GM12874 (cell line): ENCODE results near the gene PDE2A.

ENCODE experiments used
- TF ChIP-seq, protein P1 (sequence below): IDR thresholded peaks from 2 replicates; pipeline ENCODE4 v1.5.1; 2011; ENCODE audit warnings: low read depth, mild to moderate bottlenecking, control low read depth, low read length, moderate library complexity; ENCODE audit not compliant: insufficient read depth

Gene PDE2A

DNA sequence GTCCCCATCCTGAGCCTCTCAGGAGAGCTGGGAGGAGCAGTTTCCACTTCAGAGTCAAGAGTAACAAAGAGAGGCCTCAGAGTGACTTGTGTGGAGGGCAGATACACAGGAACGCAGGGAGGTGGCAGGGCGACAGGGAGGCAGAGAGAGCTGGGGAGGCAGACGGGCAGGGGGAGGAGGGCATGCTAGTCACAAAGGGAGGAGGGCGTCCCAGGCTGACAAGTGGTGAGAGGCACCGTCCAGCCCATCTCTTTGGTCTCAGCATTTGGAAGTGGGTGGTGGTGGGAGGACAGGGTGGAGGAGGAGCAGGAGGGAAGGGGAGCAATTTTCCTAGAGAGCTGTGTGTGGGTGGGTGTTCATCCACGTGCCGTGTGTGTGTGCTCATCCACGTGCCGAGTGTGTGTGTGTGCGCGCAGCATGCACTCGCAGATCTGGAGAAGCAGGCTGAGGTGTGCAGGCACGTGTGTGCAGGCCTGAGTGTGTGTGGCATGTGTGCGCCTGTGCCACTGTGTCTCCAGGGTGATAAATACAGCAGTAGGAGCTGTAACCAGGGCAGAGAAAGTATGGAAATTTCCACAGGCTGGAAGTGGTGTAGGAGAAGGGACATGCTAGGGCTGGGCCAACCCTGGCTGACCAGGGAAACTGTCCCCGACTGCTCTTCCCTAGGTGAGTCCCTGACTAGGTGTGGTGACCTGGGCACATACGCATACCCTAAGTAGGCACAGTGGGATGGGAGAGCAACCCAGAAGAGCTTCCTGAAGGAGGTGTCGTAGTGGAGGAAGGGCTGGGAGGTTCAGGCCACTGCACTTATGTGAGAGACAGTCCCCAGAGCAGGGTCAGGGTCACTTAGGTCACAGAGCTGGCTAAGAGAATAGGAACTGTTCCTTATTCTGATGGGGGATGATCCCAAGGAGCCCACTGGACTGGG is 7.3 kb upstream of the PDE2A start:
- TF ChIP-seq, protein P1, sequence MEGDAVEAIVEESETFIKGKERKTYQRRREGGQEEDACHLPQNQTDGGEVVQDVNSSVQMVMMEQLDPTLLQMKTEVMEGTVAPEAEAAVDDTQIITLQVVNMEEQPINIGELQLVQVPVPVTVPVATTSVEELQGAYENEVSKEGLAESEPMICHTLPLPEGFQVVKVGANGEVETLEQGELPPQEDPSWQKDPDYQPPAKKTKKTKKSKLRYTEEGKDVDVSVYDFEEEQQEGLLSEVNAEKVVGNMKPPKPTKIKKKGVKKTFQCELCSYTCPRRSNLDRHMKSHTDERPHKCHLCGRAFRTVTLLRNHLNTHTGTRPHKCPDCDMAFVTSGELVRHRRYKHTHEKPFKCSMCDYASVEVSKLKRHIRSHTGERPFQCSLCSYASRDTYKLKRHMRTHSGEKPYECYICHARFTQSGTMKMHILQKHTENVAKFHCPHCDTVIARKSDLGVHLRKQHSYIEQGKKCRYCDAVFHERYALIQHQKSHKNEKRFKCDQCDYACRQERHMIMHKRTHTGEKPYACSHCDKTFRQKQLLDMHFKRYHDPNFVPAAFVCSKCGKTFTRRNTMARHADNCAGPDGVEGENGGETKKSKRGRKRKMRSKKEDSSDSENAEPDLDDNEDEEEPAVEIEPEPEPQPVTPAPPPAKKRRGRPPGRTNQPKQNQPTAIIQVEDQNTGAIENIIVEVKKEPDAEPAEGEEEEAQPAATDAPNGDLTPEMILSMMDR: no peak

DNA sequence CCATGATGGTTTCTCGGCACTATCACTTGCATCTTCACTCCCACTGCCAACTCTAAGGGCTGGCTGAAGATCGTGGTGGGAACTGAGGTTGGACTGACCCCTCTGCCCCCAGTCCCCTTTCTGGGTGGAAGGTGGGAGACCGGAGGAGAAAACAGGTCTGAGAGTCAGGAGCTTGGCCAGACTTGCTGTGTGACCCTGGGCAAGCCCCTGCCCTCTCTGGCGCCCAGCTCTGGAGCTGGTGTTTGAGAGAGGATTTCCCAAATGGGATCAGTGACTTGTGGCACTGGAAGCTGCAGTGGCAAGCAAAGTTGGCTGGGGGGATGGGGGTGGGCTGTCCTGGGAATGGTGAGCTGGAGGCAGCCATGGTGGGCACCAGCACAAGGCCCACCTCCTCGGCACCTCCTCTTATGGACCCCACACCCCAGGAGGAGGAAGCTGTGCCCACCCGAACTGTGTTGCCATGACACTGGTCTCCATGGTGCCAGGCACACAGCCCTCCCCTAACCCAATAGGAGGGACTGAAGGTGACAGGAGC is 6.5 kb upstream of the PDE2A start:
- TF ChIP-seq, protein P1: no peak

DNA sequence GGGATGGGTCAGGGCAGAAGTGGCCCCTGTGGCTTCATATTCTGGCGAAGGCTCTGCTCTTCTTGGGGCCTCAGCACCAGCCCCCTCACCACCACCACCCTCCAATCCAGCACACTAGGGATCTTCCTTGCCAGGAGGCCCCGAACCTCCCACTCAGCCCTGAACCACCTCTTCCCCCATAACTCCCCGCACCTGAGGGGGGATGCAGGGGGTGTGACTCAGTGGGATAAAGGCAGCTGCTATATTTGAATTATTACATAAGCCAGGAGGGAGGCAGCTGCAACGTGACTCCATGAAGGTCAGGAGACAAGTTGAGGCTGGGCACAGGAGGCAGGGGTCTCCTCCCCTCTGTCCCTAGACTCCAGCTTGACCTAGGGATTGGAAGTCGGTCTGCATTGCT is 5.6 kb upstream of the PDE2A start:
- TF ChIP-seq, protein P1: no peak

DNA sequence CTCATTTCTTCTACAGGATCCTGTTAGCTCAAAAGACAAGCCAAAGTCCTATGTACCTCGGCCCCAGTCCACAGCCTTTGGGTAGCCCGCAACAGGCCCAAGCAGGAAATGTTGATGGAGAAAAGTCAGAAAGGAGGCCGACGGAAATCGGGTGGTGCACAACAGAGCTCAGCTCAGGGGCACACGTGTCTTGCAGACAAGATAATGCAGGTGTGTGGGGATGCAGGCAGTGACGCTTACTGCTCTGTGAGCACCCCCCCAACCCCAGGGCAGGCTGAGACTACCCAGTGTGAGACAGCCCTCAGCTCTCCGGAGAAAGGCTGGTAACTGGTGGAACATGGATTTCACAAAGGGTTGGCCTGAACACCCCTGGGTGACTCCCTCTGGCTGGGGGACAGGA is 4.3 kb upstream of the PDE2A start:
- TF ChIP-seq, protein P1: no peak

DNA sequence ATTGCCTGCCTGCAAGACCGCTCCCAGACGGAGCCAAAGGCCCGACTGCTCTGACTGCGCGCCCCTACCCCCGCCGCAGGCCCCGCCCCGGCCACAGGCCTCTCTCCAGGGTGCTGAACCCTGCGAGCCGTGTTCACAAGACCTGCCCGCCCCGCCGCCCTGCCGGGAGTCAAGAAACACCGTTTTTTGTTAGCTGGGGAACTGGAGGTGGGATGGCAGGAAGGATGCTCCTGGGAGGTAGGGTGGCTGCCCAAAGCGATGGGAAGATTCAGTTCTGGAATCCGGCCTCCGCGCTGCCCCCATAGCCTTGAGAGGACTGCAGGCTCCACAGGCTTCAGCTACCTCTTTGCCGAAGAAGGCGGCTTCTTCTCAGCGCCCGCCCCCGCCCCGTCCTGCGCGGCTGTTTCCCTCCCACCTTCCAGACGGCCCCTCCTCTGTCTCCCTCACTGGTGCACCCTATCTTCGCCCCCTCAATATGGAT is 2.7 kb upstream of the PDE2A start:
- TF ChIP-seq, protein P1: no peak

DNA sequence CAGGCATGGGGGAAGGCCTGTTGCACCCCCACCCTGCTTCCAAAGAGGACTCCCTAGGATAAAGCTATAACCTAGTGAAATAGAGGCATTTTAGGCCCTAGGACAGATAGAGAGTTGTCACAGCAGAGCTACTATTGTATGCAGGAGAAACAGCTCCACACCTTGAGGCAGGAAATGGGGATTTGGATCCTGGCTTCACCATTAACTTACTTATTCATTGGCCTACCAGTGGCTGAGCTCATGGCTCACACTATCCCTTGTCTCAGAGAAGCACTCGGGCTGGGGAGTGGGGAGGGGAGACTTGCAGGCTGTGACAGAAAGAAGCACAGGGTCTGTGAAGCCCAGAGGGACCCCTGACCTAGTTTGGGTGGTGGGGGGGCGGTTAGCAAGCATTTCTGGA is 999 bp upstream of the PDE2A start:
- TF ChIP-seq, protein P1: no peak

DNA sequence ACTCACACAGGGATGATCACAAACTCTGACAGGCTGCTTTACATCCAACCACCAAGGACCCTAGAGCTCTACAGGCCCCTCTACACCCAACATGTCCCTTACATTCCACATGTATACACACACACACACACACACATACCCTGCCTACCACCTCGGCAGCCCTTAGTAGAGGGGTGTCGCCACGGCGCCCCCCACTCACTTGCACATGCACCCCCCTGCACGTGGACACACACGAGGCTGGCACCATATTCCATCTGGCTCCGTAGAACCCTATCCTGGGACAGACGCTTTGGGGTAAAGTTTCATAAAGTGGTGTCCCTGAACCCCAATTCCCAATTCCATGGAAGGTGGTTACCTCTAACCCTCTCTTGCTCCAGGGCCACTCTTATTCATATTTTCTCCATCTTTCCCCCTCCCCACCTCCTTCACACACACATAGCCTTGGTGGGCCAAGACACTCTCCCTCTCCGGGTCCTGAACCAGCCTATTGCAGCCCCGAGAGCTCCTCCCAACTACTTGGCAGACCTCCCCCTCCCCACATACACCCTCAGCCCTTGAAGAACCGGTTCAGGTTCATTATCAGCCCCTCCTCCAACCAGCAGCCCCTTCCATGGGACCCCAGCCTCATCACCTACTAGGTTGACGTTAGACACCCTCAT is 809 bp downstream of the PDE2A start:
- TF ChIP-seq, protein P1: no peak
